Trophoblast cell (in vitro differentiated cells and primary cell): ENCODE results near the gene LPP.

Experiments
- DNase-seq, 2 donors: peaks; one replicate each; pipeline ENCODE4 v3.0.0-alpha.2; 2016
- H2AFZ ChIP-seq: 2 replicates; pipeline ENCODE4 v1.6.1; 2013; ENCODE audit warnings: low read length, moderate library complexity, mild to moderate bottlenecking; ENCODE audit not compliant: insufficient read depth, poor library complexity
- H2AK5ac ChIP-seq: 2 replicates; pipeline ENCODE4 v1.6.1; 2013; ENCODE audit warnings: mild to moderate bottlenecking, low read length
- H2BK120ac ChIP-seq: 2 replicates; pipeline ENCODE4 v1.6.1; 2013; ENCODE audit warnings: low read length, mild to moderate bottlenecking, moderate library complexity; ENCODE audit not compliant: insufficient read depth, poor library complexity
- H2BK12ac ChIP-seq: 2 replicates; pipeline ENCODE4 v1.6.1; 2013; ENCODE audit warnings: mild to moderate bottlenecking, low read length, moderate library complexity
- H2BK5ac ChIP-seq: 2 replicates; pipeline ENCODE4 v1.6.1; 2013; ENCODE audit warnings: low read length, low read depth, moderate library complexity, mild to moderate bottlenecking; ENCODE audit not compliant: poor library complexity
- H3K14ac ChIP-seq: 2 replicates; pipeline ENCODE4 v1.6.1; 2013; ENCODE audit warnings: mild to moderate bottlenecking, low read length
- H3K18ac ChIP-seq: 2 replicates; pipeline ENCODE4 v1.6.1; 2013; ENCODE audit warnings: mild to moderate bottlenecking, low read length
- H3K23ac ChIP-seq: 2 replicates; pipeline ENCODE4 v1.6.1; 2013; ENCODE audit warnings: low read length
- H3K27ac ChIP-seq: 2 replicates; pipeline ENCODE4 v1.5.1; 2013; ENCODE audit warnings: low read depth, mild to moderate bottlenecking, inconsistent platforms, low read length, moderate library complexity
- H3K27me3 ChIP-seq: 2 replicates; pipeline ENCODE4 v1.6.1; 2013; ENCODE audit warnings: inconsistent platforms, mild to moderate bottlenecking, low read length, moderate library complexity; ENCODE audit not compliant: insufficient read depth
- H3K36me3 ChIP-seq, 2 experiments: 1 replicate in 1 of 2; 2 replicates in 1 of 2; pipeline ENCODE4 v1.6.1; 2013; ENCODE audit warnings: low read length in 2 of 2, mild to moderate bottlenecking in 2 of 2, moderate library complexity in 1 of 2; ENCODE audit not compliant: insufficient read depth in 2 of 2, control insufficient read depth in 1 of 2
- H3K4ac ChIP-seq: 2 replicates; pipeline ENCODE4 v1.6.1; 2013; ENCODE audit warnings: low read depth, mild to moderate bottlenecking, low read length, moderate library complexity
- H3K4me1 ChIP-seq, 2 experiments: 1 replicate in 1 of 2; 2 replicates in 1 of 2; pipeline ENCODE4 v1.6.1; 2013; ENCODE audit warnings: low read length in 2 of 2, mild to moderate bottlenecking in 2 of 2, moderate library complexity in 1 of 2; ENCODE audit not compliant: insufficient read depth in 2 of 2, control insufficient read depth in 1 of 2
- H3K4me2 ChIP-seq: 2 replicates; pipeline ENCODE4 v1.6.1; 2013; ENCODE audit warnings: inconsistent platforms, mild to moderate bottlenecking, low read length, moderate library complexity
- H3K4me3 ChIP-seq: 2 replicates; pipeline ENCODE4 v1.5.1; 2013; ENCODE audit warnings: mild to moderate bottlenecking, low read depth, low read length, inconsistent platforms
- H3K79me1 ChIP-seq: one replicate; pipeline ENCODE4 v1.6.1; 2013; ENCODE audit warnings: low read length
- H3K79me2 ChIP-seq: 2 replicates; pipeline ENCODE4 v1.6.1; 2013; ENCODE audit warnings: low read length, mild to moderate bottlenecking; ENCODE audit not compliant: control insufficient read depth, insufficient read depth, poor library complexity
- H3K9ac ChIP-seq: 2 replicates; pipeline ENCODE4 v1.6.1; 2013; ENCODE audit warnings: mild to moderate bottlenecking, low read length
- H3K9me3 ChIP-seq: 2 replicates; pipeline ENCODE4 v1.6.1; 2013; ENCODE audit warnings: low read depth, mild to moderate bottlenecking, control low read depth, inconsistent platforms, low read length; ENCODE audit not compliant: insufficient read depth
- H4K12ac ChIP-seq: 2 replicates; pipeline ENCODE4 v1.6.1; 2013; ENCODE audit warnings: low read depth, mild to moderate bottlenecking, low read length, moderate library complexity
- H4K8ac ChIP-seq: 2 replicates; pipeline ENCODE4 v1.6.1; 2013; ENCODE audit warnings: low read depth, mild to moderate bottlenecking, low read length, moderate library complexity
- H4K91ac ChIP-seq: one replicate; pipeline ENCODE4 v1.6.1; 2013; ENCODE audit warnings: low read depth, mild to moderate bottlenecking, low read length, moderate library complexity
- WGBS: extraction: QIAGEN DNeasy Blood & Tissue Kit; methylation state at CpG from one replicate; pipeline ENCODE4 v1.1.7; 2013; ENCODE audit warnings: missing lambda C conversion rate; ENCODE audit not compliant: insufficient read length, insufficient coverage; ENCODE audit errors: extremely low coverage; 5-methylcytosine and 5-hydroxymethylcytosine counted together

Gene LPP

GRCh38 chr3:188631291-188632010 is 477.5 kb downstream of the LPP start:
- Histone ChIP-seq H3K9me3 (no peaks in the 10 kb centered on the region), H3K27me3 (no peaks in the 10 kb centered on the region), H4K91ac (no peak overlapping the region), H3K4me2 (no peak overlapping the region), H4K12ac (no peak overlapping the region), H3K23ac (no peak overlapping the region), H3K4me1 (peaks cover 0 to 6% of the 10 kb centered on the region in 2 experiments), H2AK5ac (no peak overlapping the region), H2BK12ac (no peak overlapping the region), H3K9ac (no peak overlapping the region), H2BK5ac (no peak overlapping the region), H3K27ac (no peak overlapping the region), H3K79me2 (no peaks in the 10 kb centered on the region), H4K8ac (no peak overlapping the region), H3K4me3 (no peak overlapping the region), H3K14ac (no peak overlapping the region), H3K36me3 (peaks cover 0 to 2% of the 10 kb centered on the region in 2 experiments), H3K79me1 (no peaks in the 10 kb centered on the region), H3K4ac (no peak overlapping the region), H3K18ac (no peak overlapping the region), H2AFZ (no peak overlapping the region), H2BK120ac (no peak overlapping the region)
- peak; percentile 78 to 89 for DNase-seq
- whole genome bisulfite sequencing = no CpG with 5 or more reads among the region's 5 CpGs

GRCh38 chr3:188633206-188633605 is 479.2 kb downstream of the LPP start:
- Histone ChIP-seq H3K23ac (no peak overlapping the region), H2AFZ (no peak overlapping the region), H3K27ac (no peak overlapping the region), H4K8ac (no peak overlapping the region), H4K12ac (no peak overlapping the region), H2AK5ac (no peak overlapping the region), H3K9ac (no peak overlapping the region), H3K4me1 (peaks cover 0 to 6% of the 10 kb centered on the region in 2 experiments), H3K79me1 (no peaks in the 10 kb centered on the region), H2BK5ac (no peak overlapping the region), H2BK120ac (no peak overlapping the region), H3K14ac (no peak overlapping the region), H3K18ac (no peak overlapping the region), H4K91ac (no peak overlapping the region), H3K36me3 (peaks cover 0 to 2% of the 10 kb centered on the region in 2 experiments), H3K4me2 (no peak overlapping the region), H3K4ac (no peak overlapping the region), H2BK12ac (no peak overlapping the region), H3K9me3 (no peaks in the 10 kb centered on the region), H3K27me3 (no peaks in the 10 kb centered on the region), H3K4me3 (no peak overlapping the region), H3K79me2 (no peaks in the 10 kb centered on the region)
- peak; percentile 53 to 83 for DNase-seq
- WGBS = no CpG with 5 or more reads among the region's 4 CpGs

- no peak overlapping the region for H3K4me2 ChIP-seq
- no peak overlapping the region for H2AK5ac ChIP-seq
- no peak overlapping the region for H2BK12ac ChIP-seq
- H3K4me1 ChIP-seq = peaks cover 0 to 6% of the 10 kb centered on the region in 2 experiments
- no peak overlapping the region for H2BK5ac ChIP-seq
- H3K4me3 ChIP-seq = no peak overlapping the region
- H3K9ac ChIP-seq = no peak overlapping the region
- H3K27me3 ChIP-seq = no peaks in the 10 kb centered on the region
- no peak overlapping the region for H4K12ac ChIP-seq
- no peak overlapping the region for H2BK120ac ChIP-seq
- no peak overlapping the region for H3K27ac ChIP-seq
- H2AFZ ChIP-seq = no peak overlapping the region
- H3K14ac ChIP-seq = no peak overlapping the region
- no peak overlapping the region for H4K8ac ChIP-seq
- DNase-seq = no peak
- H3K36me3 ChIP-seq = peaks cover 0 to 2% of the 10 kb centered on the region in 2 experiments
- no peaks in the 10 kb centered on the region for H3K79me1 ChIP-seq
- no CpG with 5 or more reads among the region's 8 CpGs for WGBS
- H3K79me2 ChIP-seq = no peaks in the 10 kb centered on the region
- no peak overlapping the region for H3K23ac ChIP-seq
- H3K4ac ChIP-seq = no peak overlapping the region
- H3K18ac ChIP-seq = no peak overlapping the region
- H3K9me3 ChIP-seq = no peaks in the 10 kb centered on the region
- H4K91ac ChIP-seq = no peak overlapping the region
Measured at GRCh38 chr3:188634285-188634684, 480.3 kb downstream of the LPP start.

GRCh38 chr3:188635258-188636042 is 481.5 kb downstream of the LPP start:
- DNase-seq = no peak
- Histone ChIP-seq H3K23ac (no peak overlapping the region), H3K27me3 (no peaks in the 10 kb centered on the region), H2BK5ac (no peak overlapping the region), H3K4me2 (no peak overlapping the region), H4K91ac (no peak overlapping the region), H3K4me1 (peaks cover 0 to 6% of the 10 kb centered on the region in 2 experiments), H3K18ac (no peak overlapping the region), H2BK12ac (no peak overlapping the region), H3K14ac (no peak overlapping the region), H3K4me3 (no peak overlapping the region), H2AK5ac (no peak overlapping the region), H3K9me3 (no peaks in the 10 kb centered on the region), H2BK120ac (no peak overlapping the region), H4K8ac (no peak overlapping the region), H3K79me1 (no peaks in the 10 kb centered on the region), H4K12ac (no peak overlapping the region), H3K36me3 (peaks cover 0 to 2% of the 10 kb centered on the region in 2 experiments), H3K27ac (no peak overlapping the region), H3K4ac (no peak overlapping the region), H2AFZ (no peak overlapping the region), H3K79me2 (no peaks in the 10 kb centered on the region), H3K9ac (no peak overlapping the region)
- no CpG with 5 or more reads among the region's 10 CpGs for WGBS
